ENCODE measurements around the gene CDH4. TPM values are rescaled to one million over a fixed set of nuclear protein-coding genes. Genes with fewer than 3 reads are reported as not detected.

Gene CDH4
- total RNA-seq, 1 donor from 2014 or later = 12.1 TPM

DNA sequence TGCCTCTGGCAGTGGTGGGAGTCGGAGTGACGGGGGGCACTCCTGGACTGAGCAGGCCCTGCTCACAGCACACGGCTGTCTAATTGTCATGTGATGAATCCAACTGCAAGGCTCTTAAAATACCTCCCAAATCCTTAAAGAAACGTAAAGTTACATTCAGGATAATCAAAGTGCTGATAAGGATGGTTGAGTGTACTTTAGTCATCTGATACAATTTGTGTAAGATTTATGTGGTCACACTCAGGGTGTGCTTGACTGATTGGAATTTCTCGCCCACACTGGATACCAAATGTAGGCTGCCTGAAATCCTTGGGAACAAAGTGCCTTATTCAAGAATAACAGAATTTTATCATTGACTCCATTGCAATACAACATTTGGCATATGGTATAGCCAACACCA, 238.7 kb downstream of the CDH4 start:
- no peak for DNase-seq (ENCODE audit: low read depth)
- FAIRE-seq = no peak
- Histone ChIP-seq H3K4me3 (ENCODE audit: low read depth, low read length) (no peak overlapping the region), H3K36me3 (ENCODE audit: control insufficient read depth, insufficient read depth, low read length) (no peaks in the 10 kb centered on the region), H3K27me3 (ENCODE audit: control insufficient read depth, insufficient read depth, low read length) (no peaks in the 10 kb centered on the region)
- no peak for TF ChIP-seq CTCF (IDR thresholded peaks at IDR 0.05; ENCODE audit: insufficient read depth, low read length, severe bottlenecking)

- FAIRE-seq (peak; percentile 43), DNase-seq (ENCODE audit: low read depth) (no peak)
- TF ChIP-seq CTCF (IDR thresholded peaks at IDR 0.05; ENCODE audit: insufficient read depth, low read length, severe bottlenecking) = no peak
- Histone ChIP-seq H3K27me3 (ENCODE audit: control insufficient read depth, insufficient read depth, low read length) (no peaks in the 10 kb centered on the region), H3K36me3 (ENCODE audit: control insufficient read depth, insufficient read depth, low read length) (no peaks in the 10 kb centered on the region), H3K4me3 (ENCODE audit: low read depth, low read length) (no peak overlapping the region)
Observed at GRCh38 chr20:61492065-61492464, 240.0 kb downstream of the CDH4 start.

DNA sequence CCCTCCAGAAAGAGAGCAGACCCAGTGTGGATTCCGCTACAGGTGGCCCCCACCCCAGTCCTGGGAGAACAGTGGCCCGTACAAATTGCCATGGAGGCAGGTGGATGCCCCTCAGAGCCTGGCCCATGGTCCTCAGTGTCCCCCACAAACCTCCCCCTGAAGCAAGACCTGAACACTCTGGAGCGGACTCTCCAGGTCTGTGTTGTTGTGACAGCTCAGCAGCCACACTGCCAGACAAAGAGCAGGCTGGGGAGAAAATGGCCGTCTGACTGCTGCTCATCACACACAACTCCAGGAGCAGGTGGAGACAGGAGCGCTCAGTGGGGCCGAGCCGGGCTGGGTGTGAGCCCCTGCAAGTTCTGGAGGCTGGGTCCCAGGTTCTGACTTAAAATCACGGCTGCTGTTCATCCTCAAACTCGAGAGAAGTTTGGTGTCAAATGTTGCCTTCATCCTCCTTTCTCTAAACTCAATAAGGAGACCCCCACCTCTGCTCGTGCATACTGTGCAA, 241.8 kb downstream of the CDH4 start:
- no peak for DNase-seq (ENCODE audit: low read depth)
- no peaks in the 10 kb centered on the region for H3K36me3 ChIP-seq (ENCODE audit: control insufficient read depth, insufficient read depth, low read length)
- no peak overlapping the region for H3K4me3 ChIP-seq (ENCODE audit: low read depth, low read length)
- no peak for TF ChIP-seq CTCF (IDR thresholded peaks at IDR 0.05; ENCODE audit: insufficient read depth, low read length, severe bottlenecking)
- H3K27me3 ChIP-seq (ENCODE audit: control insufficient read depth, insufficient read depth, low read length) = no peaks in the 10 kb centered on the region
- no peak for FAIRE-seq

DNA sequence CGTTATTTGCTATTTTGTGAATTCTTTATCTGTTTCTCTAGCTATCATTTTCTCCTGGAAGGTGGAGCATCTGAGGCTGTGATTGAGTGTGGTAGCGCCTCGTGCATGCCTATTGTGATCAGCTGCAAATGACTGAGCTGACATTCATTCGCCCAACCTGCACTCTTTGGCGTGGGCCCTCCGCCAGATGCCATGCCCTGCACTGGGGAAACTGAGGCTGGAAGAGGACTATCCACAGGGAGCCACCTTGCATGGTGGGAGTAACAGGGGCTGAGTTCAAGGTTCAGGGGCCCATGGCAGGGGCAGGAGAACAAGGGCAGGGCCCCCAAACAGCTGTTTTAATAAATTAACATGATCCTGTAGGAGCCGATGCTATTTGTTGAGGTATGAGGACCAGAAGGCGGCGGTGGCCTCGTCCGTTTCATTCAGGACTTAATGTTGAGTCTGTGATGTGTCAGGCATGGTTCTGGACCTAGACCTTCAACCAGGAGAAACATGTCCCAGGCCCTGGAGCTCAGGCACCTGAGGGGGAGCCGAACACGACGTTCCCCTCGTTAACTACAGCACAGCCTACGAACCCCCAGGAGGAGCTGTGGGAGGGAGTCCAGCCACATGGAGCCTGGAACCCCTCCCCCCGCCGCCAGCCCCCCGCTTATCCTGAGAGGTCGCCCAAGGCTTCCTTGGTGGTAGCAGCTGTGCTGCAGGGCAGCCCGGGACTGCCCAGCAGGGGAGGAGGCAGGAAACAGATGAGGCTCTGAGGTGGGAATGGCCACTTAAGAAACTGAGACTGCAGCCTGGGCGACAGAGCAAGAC, 242.9 kb downstream of the CDH4 start:
- H3K27me3 ChIP-seq (ENCODE audit: control insufficient read depth, insufficient read depth, low read length) = no peaks in the 10 kb centered on the region
- no peaks in the 10 kb centered on the region for H3K36me3 ChIP-seq (ENCODE audit: control insufficient read depth, insufficient read depth, low read length)
- no peak for FAIRE-seq
- no peak overlapping the region for H3K4me3 ChIP-seq (ENCODE audit: low read depth, low read length)
- no peak for DNase-seq (ENCODE audit: low read depth)
- TF ChIP-seq CTCF (IDR thresholded peaks at IDR 0.05; ENCODE audit: insufficient read depth, low read length, severe bottlenecking) = no peak

DNA sequence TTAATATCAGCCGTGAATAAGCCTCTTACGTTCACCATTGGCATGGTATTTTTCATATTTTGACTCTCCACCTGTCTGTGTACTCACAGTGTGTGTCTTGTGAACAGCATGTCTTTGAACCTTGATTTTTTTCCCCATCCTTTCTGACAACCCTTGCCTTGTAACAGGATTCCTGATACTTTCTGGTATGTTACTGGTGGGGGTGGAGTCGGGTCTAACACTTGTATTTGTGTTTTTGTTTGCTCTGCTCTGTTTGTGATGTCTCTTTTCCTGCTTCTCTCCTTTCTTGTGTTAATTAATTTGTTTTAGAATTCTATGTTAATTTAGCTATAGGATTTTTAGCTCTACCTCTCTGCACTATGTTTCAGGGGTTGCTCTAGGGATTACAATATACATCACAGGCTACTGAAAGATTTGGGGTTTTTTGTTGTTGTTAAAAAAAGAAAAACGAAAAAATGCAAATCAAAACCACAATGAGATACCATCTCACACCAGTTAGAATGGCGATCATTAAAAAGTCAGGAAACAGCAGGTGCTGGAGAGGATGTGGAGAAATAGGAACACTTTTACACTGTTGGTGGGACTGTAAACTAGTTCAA, 245.1 kb downstream of the CDH4 start:
- DNase-seq (ENCODE audit: low read depth) (no peak), FAIRE-seq (no peak)
- no peaks in the 10 kb centered on the region for H3K27me3 ChIP-seq (ENCODE audit: control insufficient read depth, insufficient read depth, low read length)
- no peak for TF ChIP-seq CTCF (IDR thresholded peaks at IDR 0.05; ENCODE audit: insufficient read depth, low read length, severe bottlenecking)
- no peak overlapping the region for H3K4me3 ChIP-seq (ENCODE audit: low read depth, low read length)
- no peaks in the 10 kb centered on the region for H3K36me3 ChIP-seq (ENCODE audit: control insufficient read depth, insufficient read depth, low read length)
